ENCODE results near the gene TAF8.
"Not testable (repeated sequence)": the region's sequence is repeated elsewhere in the genome, so short reads cannot be mapped to it uniquely, and the experiment has no call there.

Gene TAF8

GRCh38 chr6:42029062-42029685, 21.1 kb upstream of the TAF8 start:
- DNase-seq (ENCODE audit: low read depth in 2 of 2) = no peak

GRCh38 chr6:42029881-42030280, 20.4 kb upstream of the TAF8 start:
- no peak for DNase-seq (ENCODE audit: low read depth in 2 of 2)

GRCh38 chr6:42030585-42031506, 19.5 kb upstream of the TAF8 start:
- no peak for DNase-seq (ENCODE audit: low read depth in 2 of 2)

GRCh38 chr6:42032366-42032765, 18.0 kb upstream of the TAF8 start:
- DNase-seq (ENCODE audit: low read depth in 2 of 2) = no peak

- not testable (repeated sequence) for DNase-seq (ENCODE audit: low read depth in 2 of 2)
These were observed 12.7 kb upstream of the TAF8 start for GRCh38 chr6:42037669-42038068.

- DNase-seq (ENCODE audit: low read depth in 2 of 2) = no peak
These were observed 12.2 kb upstream of the TAF8 start for GRCh38 chr6:42038163-42038562.

GRCh38 chr6:42038811-42039408, 11.4 kb upstream of the TAF8 start:
- DNase-seq (ENCODE audit: low read depth in 2 of 2) = no peak

GRCh38 chr6:42040856-42041480, 9.4 kb upstream of the TAF8 start:
- DNase-seq (ENCODE audit: low read depth in 2 of 2) = no peak

- no peak for DNase-seq (ENCODE audit: low read depth in 2 of 2)
These were observed 8.8 kb upstream of the TAF8 start for GRCh38 chr6:42041481-42042053.

- no peak for DNase-seq (ENCODE audit: low read depth in 2 of 2)
These were observed 8.2 kb upstream of the TAF8 start for GRCh38 chr6:42042108-42042507.

GRCh38 chr6:42043787-42044475, 6.4 kb upstream of the TAF8 start:
- peak; percentile 77 to 89 for DNase-seq (ENCODE audit: low read depth in 2 of 2)

- peak; percentile 76 to 81 for DNase-seq (ENCODE audit: low read depth in 2 of 2)
These were observed 4.5 kb upstream of the TAF8 start for GRCh38 chr6:42045538-42046460.

GRCh38 chr6:42046464-42047212, 3.7 kb upstream of the TAF8 start:
- DNase-seq (ENCODE audit: low read depth in 2 of 2) = no peak

GRCh38 chr6:42047213-42047590, 3.1 kb upstream of the TAF8 start:
- no peak for DNase-seq (ENCODE audit: low read depth in 2 of 2)

- DNase-seq (ENCODE audit: low read depth in 2 of 2) = no peak
These were observed 2.4 kb upstream of the TAF8 start for GRCh38 chr6:42047790-42048405.

GRCh38 chr6:42049116-42049809, 1.1 kb upstream of the TAF8 start:
- DNase-seq (ENCODE audit: low read depth in 2 of 2) = no peak

GRCh38 chr6:42049948-42050296, 402 bp upstream of the TAF8 start:
- DNase-seq (ENCODE audit: low read depth in 2 of 2) = no peak

GRCh38 chr6:42051268-42051653, 937 bp downstream of the TAF8 start:
- DNase-seq (ENCODE audit: low read depth in 2 of 2) = no peak

GRCh38 chr6:42053601-42054000, 3.3 kb downstream of the TAF8 start:
- no peak for DNase-seq (ENCODE audit: low read depth in 2 of 2)
